Sigmoid colon (tissue), 7 donors: Measurements from ENCODE around the gene PHKG2. TPM values are rescaled to one million over a fixed set of nuclear protein-coding genes. Genes with fewer than 3 reads are reported as not detected.
A peak's percentile ranks its signal among the peaks of the same experiment; 100 is the strongest.

ENCODE experiments used
- DNase-seq: peaks from one replicate; pipeline ENCODE4 v3.0.0-alpha.2; 2019
- H3K27ac ChIP-seq, 4 donors: fragments of 200-600 bp; sonication (generic); one replicate each; pipeline ENCODE4 v1.5.1; 2016 to 2019; ENCODE audit warnings: mild to moderate bottlenecking in 1 of 4
- H3K27me3 ChIP-seq, 3 donors: fragments of 200-600 bp; sonication (generic); one replicate each; pipeline ENCODE4 v1.5.1; 2019; ENCODE audit warnings: mild to moderate bottlenecking in 1 of 3
- H3K36me3 ChIP-seq, 4 donors: fragments of 200-600 bp; sonication (generic); one replicate each; pipeline ENCODE4 v1.5.1; 2016 to 2019
- H3K4me1 ChIP-seq, 4 donors: fragments of 200-600 bp; sonication (generic); one replicate each; pipeline ENCODE4 v1.5.1; 2017 to 2019
- H3K4me3 ChIP-seq, 4 donors: fragments of 200-600 bp; sonication (generic); one replicate each; pipeline ENCODE4 v1.5.1; 2017 to 2019; ENCODE audit warnings: mild to moderate bottlenecking in 2 of 4, moderate library complexity in 1 of 4
- H3K9me3 ChIP-seq, 4 donors: fragments of 200-600 bp in 3 of 4; sonication (generic) in 3 of 4; one replicate each; pipeline versions ENCODE4 v1.5.1 to v1.6.1; 2013 to 2019
- EP300 ChIP-seq, 4 donors: sonication (generic); formaldehyde crosslinking; IDR thresholded peaks; one replicate each; pipeline ENCODE4 v1.6.1; 2017; ENCODE audit warnings: antibody characterized with exemption in 4 of 4
- POLR2A ChIP-seq, 2 donors: fragments of 450-650 bp; IDR thresholded peaks; one replicate each; pipeline ENCODE4 v1.6.1; 2016; ENCODE audit warnings: antibody characterized with exemption in 2 of 2, mild to moderate bottlenecking in 2 of 2, moderate library complexity in 2 of 2
- POLR2AphosphoS5 ChIP-seq, 4 donors: sonication (generic); formaldehyde crosslinking; IDR thresholded peaks; one replicate each; pipeline ENCODE4 v1.6.1; 2017; ENCODE audit warnings: antibody characterized with exemption in 4 of 4
- WGBS, 2 donors: extraction: QIAGEN DNeasy Blood & Tissue Kit; methylation state at CpG; one replicate each; pipeline ENCODE4 v1.1.7; 2013; 5-methylcytosine and 5-hydroxymethylcytosine counted together
- intact Hi-C: fragments of 100-400 bp; cut with DNase I; formaldehyde crosslinking; loops from one replicate; pipeline ENCODE4 v1.15.1; 2023
- polyA plus RNA-seq, 3 donors: library from polyadenylated mRNA; stranded (reverse); fragments of 200-250 nt; gene quantifications; one replicate each; pipeline ENCODE4 v1.2.3, GENCODE V29; 2013
- total RNA-seq, 4 donors: library from RNA; depleted of rRNA; stranded (reverse); fragments of >200 nt; gene quantifications; one replicate each; pipeline ENCODE4 v1.1.0, GENCODE V29; 2016
- TF ChIP-seq, protein P1 (sequence below), 4 experiments: fragments of 450-650 bp in 3 of 4; fragments of 200-600 bp in 1 of 4; IDR thresholded peaks; one replicate each; pipeline ENCODE4 v1.5.1; 2016 to 2019; ENCODE audit warnings: antibody characterized with exemption in 4 of 4, mild to moderate bottlenecking in 3 of 4, moderate library complexity in 2 of 4
- donor health status: healthy with polysubstance abuse.
- donor health status: Bipolar disorder and iron deficiency.
- donor health status: healthy.

The PHKG2 gene, protein sequence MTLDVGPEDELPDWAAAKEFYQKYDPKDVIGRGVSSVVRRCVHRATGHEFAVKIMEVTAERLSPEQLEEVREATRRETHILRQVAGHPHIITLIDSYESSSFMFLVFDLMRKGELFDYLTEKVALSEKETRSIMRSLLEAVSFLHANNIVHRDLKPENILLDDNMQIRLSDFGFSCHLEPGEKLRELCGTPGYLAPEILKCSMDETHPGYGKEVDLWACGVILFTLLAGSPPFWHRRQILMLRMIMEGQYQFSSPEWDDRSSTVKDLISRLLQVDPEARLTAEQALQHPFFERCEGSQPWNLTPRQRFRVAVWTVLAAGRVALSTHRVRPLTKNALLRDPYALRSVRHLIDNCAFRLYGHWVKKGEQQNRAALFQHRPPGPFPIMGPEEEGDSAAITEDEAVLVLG
- total RNA-seq (10 to 100 TPM; 20.1 to 28.5 (median 23.7) TPM), polyA plus RNA-seq (10 to 100 TPM; 19.2 to 45.0 (median 23.8) TPM)

DNA sequence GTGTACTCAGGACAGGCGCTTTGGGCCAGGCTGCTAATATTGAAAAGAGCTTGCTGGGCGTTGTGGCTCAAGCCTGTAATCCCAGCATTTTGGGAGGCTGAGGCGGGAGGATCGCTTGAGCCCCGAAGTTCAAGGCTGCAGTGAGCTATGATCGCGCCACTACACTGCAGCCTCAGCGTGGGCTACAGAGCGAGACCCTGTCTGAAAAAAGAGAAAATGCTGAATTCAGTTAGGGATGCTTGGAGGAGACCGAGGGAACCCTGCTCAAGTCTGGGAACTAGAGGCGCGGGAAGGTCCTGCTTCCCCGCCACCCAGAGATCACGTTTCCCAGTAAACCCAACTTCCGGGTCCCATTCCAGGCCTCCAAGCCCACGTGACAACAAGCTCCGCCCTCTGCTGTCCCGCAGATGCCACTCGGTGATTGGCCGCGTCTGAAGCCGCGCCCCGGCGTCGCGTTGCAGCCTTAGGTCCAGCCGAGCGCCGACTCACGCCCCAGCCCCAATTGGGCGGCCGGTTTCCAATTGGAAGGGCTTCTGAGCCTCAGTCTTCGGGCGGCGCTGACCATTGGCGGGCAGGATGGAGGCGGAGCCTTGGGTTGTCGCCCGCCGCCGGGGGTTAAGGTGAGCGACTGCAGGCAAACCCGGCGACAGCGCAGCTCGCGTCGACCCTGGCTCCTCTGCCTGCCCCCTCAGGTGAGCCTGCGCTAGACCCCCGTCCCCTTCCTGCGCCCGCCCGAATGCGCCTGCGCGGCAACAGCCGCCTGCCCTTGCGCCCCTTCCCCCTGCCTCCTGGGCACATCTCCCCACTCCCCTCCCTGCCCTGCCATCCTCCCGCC lies at the start of gene PHKG2:
Gene PHKG2 (plus strand): TSS at position 627 of the 835 bp plus-strand sequence. CDS start 396 bp downstream, outside the sequence.
- intact Hi-C loops: loop anchor here (2.0 to 5.0 kb wide), 2 partner anchors 15 to 51 kb away; partner anchors contain the start of genes CFAP119, RNF40 and SRCAP
- H3K36me3 ChIP-seq: peaks cover 0 to 42% (median 7%) of the 10 kb centered on the region in 4 donors
- peak within 1 kb of the TSS; percentile 79 to 99 (median 93) for H3K4me3 ChIP-seq
- DNase-seq: peak; percentile 100
- H3K27me3 ChIP-seq: no peaks in the 10 kb centered on the region
- H3K9me3 ChIP-seq: no peaks in the 10 kb centered on the region
- peak within 1 kb of the TSS; percentile 78 to 92 (median 84) for H3K27ac ChIP-seq
- WGBS, 2 donors: 1 to 3% methylated on average over 60 of the region's 60 CpGs
- TF ChIP-seq EP300 (IDR thresholded peaks at IDR 0.05) (no peak), POLR2A (IDR thresholded peaks at IDR 0.05) (peak; percentile 21 to 37), POLR2AphosphoS5 (IDR thresholded peaks at IDR 0.05) (peak; percentile 30 to 84 (median 78))
- TF ChIP-seq, protein P1, sequence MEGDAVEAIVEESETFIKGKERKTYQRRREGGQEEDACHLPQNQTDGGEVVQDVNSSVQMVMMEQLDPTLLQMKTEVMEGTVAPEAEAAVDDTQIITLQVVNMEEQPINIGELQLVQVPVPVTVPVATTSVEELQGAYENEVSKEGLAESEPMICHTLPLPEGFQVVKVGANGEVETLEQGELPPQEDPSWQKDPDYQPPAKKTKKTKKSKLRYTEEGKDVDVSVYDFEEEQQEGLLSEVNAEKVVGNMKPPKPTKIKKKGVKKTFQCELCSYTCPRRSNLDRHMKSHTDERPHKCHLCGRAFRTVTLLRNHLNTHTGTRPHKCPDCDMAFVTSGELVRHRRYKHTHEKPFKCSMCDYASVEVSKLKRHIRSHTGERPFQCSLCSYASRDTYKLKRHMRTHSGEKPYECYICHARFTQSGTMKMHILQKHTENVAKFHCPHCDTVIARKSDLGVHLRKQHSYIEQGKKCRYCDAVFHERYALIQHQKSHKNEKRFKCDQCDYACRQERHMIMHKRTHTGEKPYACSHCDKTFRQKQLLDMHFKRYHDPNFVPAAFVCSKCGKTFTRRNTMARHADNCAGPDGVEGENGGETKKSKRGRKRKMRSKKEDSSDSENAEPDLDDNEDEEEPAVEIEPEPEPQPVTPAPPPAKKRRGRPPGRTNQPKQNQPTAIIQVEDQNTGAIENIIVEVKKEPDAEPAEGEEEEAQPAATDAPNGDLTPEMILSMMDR (IDR thresholded peaks at IDR 0.05): no peak
- H3K4me1 ChIP-seq: peaks cover 0 to 27% (median 15%) of the 10 kb centered on the region in 4 donors

DNA sequence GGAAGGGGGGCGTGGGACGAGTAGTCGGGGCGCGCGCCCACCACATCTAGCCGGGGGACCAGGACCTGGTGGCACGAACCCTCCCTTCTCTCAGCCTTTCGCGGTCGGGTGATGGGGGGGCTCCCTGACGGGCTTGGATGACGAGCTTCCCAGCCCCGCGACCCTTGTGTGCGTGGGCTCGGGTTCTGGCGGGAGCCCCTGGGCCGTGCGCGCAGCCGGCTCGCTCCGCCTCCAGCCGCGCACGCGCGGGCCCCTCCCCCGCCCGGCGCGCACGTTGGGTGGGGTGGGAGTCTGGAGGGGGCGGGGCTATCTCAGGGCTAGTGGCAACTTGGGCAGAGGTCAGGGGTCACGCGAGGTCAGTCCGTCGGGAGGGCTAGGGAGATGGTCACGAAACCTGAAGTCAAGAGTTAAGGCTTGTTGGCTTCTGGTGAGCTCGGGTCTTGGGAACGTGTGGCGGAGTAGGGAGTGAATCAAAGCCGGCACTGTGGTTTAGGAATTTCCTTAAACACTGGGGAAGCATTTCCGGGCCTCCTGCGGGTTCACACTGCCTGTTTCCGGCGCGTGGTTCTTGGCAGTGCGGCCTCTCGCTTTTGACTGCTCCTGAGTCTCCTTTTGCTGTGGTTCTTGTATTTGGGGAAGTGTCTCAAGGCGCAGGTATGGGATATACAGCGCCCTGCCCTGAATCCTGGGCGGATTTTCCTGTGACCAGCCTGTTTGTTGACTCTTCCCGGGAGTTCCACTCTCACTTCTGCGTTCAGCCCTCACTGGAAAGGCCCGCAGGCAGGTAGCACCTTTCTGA lies 49.2 kb upstream of the PHKG2 start, which contains the start of gene SRCAP:
Gene SRCAP (plus strand): TSS at position 356 of the 799 bp plus-strand sequence. CDS start 1,654 bp downstream, outside the sequence.
- TF ChIP-seq EP300 (IDR thresholded peaks at IDR 0.05) (no peak), POLR2AphosphoS5 (IDR thresholded peaks at IDR 0.05) (peak; percentile 24 to 85 (median 57)), POLR2A (IDR thresholded peaks at IDR 0.05) (peak; percentile 15 to 60)

DNA sequence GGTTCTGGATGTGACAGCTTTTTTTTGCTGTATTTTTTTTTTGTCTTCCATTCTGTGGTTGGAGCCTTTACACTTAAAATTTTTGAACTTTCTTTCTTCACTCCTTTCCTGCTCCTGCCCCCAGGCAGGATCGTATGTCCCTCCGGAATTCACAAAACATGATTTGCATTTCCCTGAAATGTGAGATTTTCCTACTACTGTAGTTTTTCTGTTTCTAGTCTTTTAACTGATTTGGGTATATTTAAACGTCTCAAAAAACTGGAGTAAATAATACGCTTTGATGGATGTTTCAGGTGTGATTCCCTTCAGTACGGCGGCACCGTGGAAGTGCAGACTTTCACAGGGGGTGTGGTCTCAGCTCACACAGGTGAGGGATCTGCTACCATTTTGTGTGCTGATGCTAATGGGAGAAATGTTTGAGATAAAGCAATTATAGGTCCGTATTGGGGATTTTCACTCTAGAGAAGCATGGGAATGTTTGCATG lies 48.6 kb upstream of the PHKG2 start:
- intact Hi-C loops: loop anchor here (2.0 to 5.0 kb wide), 3 partner anchors 19 to 223 kb away; partner anchors contain the start of genes FBXL19 and PHKG2
- 20 to 46% methylated on average over 8 of the region's 8 CpGs for WGBS, 2 donors

More for the DNA sequence above, 49.2 kb upstream of the PHKG2 start, which contains the start of gene SRCAP:
- H3K27me3 ChIP-seq: no peaks in the 10 kb centered on the region
- peaks cover 0 to 28% (median 20%) of the 10 kb centered on the region in 4 donors for H3K4me1 ChIP-seq
- 0 to 1% methylated on average over 57 of the region's 57 CpGs for WGBS, 2 donors
- no peaks in the 10 kb centered on the region for H3K9me3 ChIP-seq
- peak within 1 kb of the TSS; percentile 97 to 100 (median 100) for H3K27ac ChIP-seq
- H3K4me3 ChIP-seq: peak within 1 kb of the TSS; percentile 92 to 100 (median 100)
- peak; percentile 95 for DNase-seq
- peaks cover 21 to 39% (median 35%) of the 10 kb centered on the region in 4 donors for H3K36me3 ChIP-seq
- intact Hi-C loops: loop anchor here (1.0 to 5.0 kb wide), 3 partner anchors 40 to 224 kb away; partner anchors contain the start of genes FBXL19 and PHKG2

DNA sequence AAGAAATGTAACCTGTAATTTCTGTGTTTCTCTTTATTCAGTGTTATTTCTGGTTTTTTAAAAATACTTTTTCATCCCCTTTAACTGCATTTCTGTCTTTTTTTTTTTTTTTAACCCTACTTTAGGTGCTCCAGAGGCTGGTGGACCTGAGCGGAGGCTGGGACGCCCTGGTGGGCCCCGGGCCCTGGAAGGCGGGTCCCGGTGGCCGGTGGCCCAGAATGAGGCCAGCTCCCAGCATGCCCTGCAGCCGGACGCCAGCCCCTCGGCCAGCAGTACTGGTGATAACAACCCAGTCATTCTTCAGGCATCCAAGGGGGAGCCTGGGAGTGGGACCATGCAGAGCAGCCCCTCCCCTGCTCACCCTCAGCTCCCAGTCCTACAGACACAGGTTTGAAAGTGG lies 47.7 kb upstream of the PHKG2 start:
- no peak overlapping the region for H3K27ac ChIP-seq

More for the DNA sequence above, 48.6 kb upstream of the PHKG2 start:
- DNase-seq: no peak
- peaks cover 27 to 46% (median 42%) of the 10 kb centered on the region in 4 donors for H3K36me3 ChIP-seq
- TF ChIP-seq, protein P1 (IDR thresholded peaks at IDR 0.05): no peak
- TF ChIP-seq POLR2AphosphoS5 (IDR thresholded peaks at IDR 0.05) (no peak), EP300 (IDR thresholded peaks at IDR 0.05) (no peak), POLR2A (IDR thresholded peaks at IDR 0.05) (no peak)
- H3K27me3 ChIP-seq: no peaks in the 10 kb centered on the region
- H3K4me1 ChIP-seq: peaks cover 0 to 26% (median 20%) of the 10 kb centered on the region in 4 donors
- peak overlapping the region; percentile 97 to 100 (median 100) for H3K27ac ChIP-seq
- H3K9me3 ChIP-seq: no peaks in the 10 kb centered on the region
- peak overlapping the region; percentile 92 to 100 (median 100) for H3K4me3 ChIP-seq

More for the DNA sequence above, 47.7 kb upstream of the PHKG2 start:
- TF ChIP-seq POLR2AphosphoS5 (IDR thresholded peaks at IDR 0.05): no peak
- no peak for TF ChIP-seq EP300 (IDR thresholded peaks at IDR 0.05)
- TF ChIP-seq POLR2A (IDR thresholded peaks at IDR 0.05): no peak
- TF ChIP-seq, protein P1 (IDR thresholded peaks at IDR 0.05): no peak
- Histone ChIP-seq H3K36me3 (peaks cover 35 to 54% (median 50%) of the 10 kb centered on the region in 4 donors), H3K4me1 (peaks cover 0 to 26% (median 20%) of the 10 kb centered on the region in 4 donors), H3K9me3 (no peaks in the 10 kb centered on the region), H3K4me3 (no peak overlapping the region), H3K27me3 (no peaks in the 10 kb centered on the region)
- DNase-seq: no peak
- intact Hi-C loops: loop anchor here (2.0 kb wide), 1 partner anchor 18 kb away; no protein-coding TSS in a partner anchor
- WGBS, 2 donors: 81 to 85% methylated on average over 9 of the region's 9 CpGs
